ENCODE results near the gene GPR17.

- no peak for TF ChIP-seq CTCF (IDR thresholded peaks at IDR 0.05)
- no peak for TF ChIP-seq EZH2 (IDR thresholded peaks at IDR 0.05; ENCODE audit: borderline replicate concordance, insufficient read depth, low read depth, low read length, poor library complexity, severe bottlenecking)
Observed at GRCh38 chr2:127642706-127643438, 3.1 kb upstream of the GPR17 start.

Data from B cell (primary cell).